ENCODE measurements around the gene IQCN. TPM values are rescaled to one million over a fixed set of nuclear protein-coding genes. Genes with fewer than 3 reads are reported as not detected.

IQCN gene
- total RNA-seq, 2 experiments from 2014 or later, result 18.1 to 18.7 TPM

GRCh38 chr19:18304458-18305310, 30.4 kb upstream of the IQCN start:
- Mint-ChIP-seq H3K27ac (peak overlapping the region; percentile 98), H3K36me3 (ENCODE audit: low read depth) (peaks cover 28% of the 10 kb centered on the region), H3K4me3 (peak overlapping the region; percentile 96), H3K27me3 (no peaks in the 10 kb centered on the region), H3K9me3 (no peaks in the 10 kb centered on the region), H3K4me1 (ENCODE audit: low read depth) (peaks cover 47% of the 10 kb centered on the region)
- peak; percentile 74 for ATAC-seq (ENCODE audit: poor library complexity)
- Histone ChIP-seq H3K27ac (ENCODE audit: low read depth in 1 of 2, low read length in 2 of 2) (peak overlapping the region; percentile 92 to 96), H3K36me3 (ENCODE audit: insufficient read depth, low read length) (peaks cover 26% of the 10 kb centered on the region), H3K4me1 (ENCODE audit: insufficient read depth, low read length) (peaks cover 79% of the 10 kb centered on the region), H3K4me3 (ENCODE audit: low read length) (peak overlapping the region; percentile 63), H3K27me3 (ENCODE audit: control insufficient read depth in 1 of 2, insufficient read depth in 2 of 2, low read length in 2 of 2) (no peaks in the 10 kb centered on the region), H3K9me3 (ENCODE audit: control insufficient read depth in 1 of 2, insufficient read depth in 1 of 2, low read length in 2 of 2) (peaks cover 0 to 6% of the 10 kb centered on the region in 2 experiments)
- intact Hi-C loops (cut with DNase I, micrococcal nuclease), result loop anchor here (1.0 to 2.0 kb wide), 4 partner anchors 10 to 25 kb away; partner anchors contain the start of gene LSM4 (in 1 of the 2)
- ChIA-PET CTCF (interaction anchor here (0.6 to 5.6 kb wide), 9 partner anchors 9 to 217 kb away, joined by 3 to 78 read pairs (median 4); partner anchors contain the start of genes JUND and LSM4), POLR2A (interaction anchor here (0.6 to 7.8 kb wide), 16 partner anchors 8 to 1038 kb away, joined by 3 to 465 read pairs (median 5); partner anchors contain the start of genes JUND, LSM4 and PIK3R2)
- peak; percentile 62 to 91 (median 81) for DNase-seq
- no peak for TF ChIP-seq CTCF (IDR thresholded peaks at IDR 0.05)

- H3K27me3 ChIP-seq (ENCODE audit: control insufficient read depth in 1 of 2, insufficient read depth in 2 of 2, low read length in 2 of 2), result no peaks in the 10 kb centered on the region
- Mint-ChIP-seq H3K4me1 (ENCODE audit: low read depth) (peaks cover 47% of the 10 kb centered on the region), H3K27me3 (no peaks in the 10 kb centered on the region), H3K27ac (peak overlapping the region; percentile 98), H3K36me3 (ENCODE audit: low read depth) (peaks cover 28% of the 10 kb centered on the region), H3K4me3 (peak overlapping the region; percentile 96), H3K9me3 (no peaks in the 10 kb centered on the region)
- H3K4me3 ChIP-seq (ENCODE audit: low read length), result peak overlapping the region; percentile 63
- intact Hi-C loops (cut with DNase I, micrococcal nuclease), result loop anchor here (1.0 to 2.0 kb wide), 4 partner anchors 10 to 25 kb away; partner anchors contain the start of gene LSM4 (in 1 of the 2)
- no peak for TF ChIP-seq CTCF (IDR thresholded peaks at IDR 0.05)
- ChIA-PET CTCF (interaction anchor here (1.1 to 5.6 kb wide), 5 partner anchors 11 to 96 kb away, joined by 3 to 78 read pairs (median 7); partner anchors contain the start of genes JUND and LSM4), POLR2A (interaction anchor here (1.0 to 7.8 kb wide), 9 partner anchors 8 to 152 kb away, joined by 4 to 465 read pairs (median 10); partner anchors contain the start of genes JUND, LSM4 and PIK3R2)
- H3K36me3 ChIP-seq (ENCODE audit: insufficient read depth, low read length), result peaks cover 21% of the 10 kb centered on the region
- H3K4me1 ChIP-seq (ENCODE audit: insufficient read depth, low read length), result peaks cover 77% of the 10 kb centered on the region
- peak in 3 of 14 experiments; percentile 30 to 51 (median 41) for DNase-seq
- peaks cover 0 to 6% of the 10 kb centered on the region in 2 experiments for H3K9me3 ChIP-seq (ENCODE audit: control insufficient read depth in 1 of 2, insufficient read depth in 1 of 2, low read length in 2 of 2)
- H3K27ac ChIP-seq (ENCODE audit: low read depth in 1 of 2, low read length in 2 of 2), result peak overlapping the region; percentile 92 to 96
- ATAC-seq (ENCODE audit: poor library complexity), result peak; percentile 5
Measured at GRCh38 chr19:18304208-18304457, 29.9 kb upstream of the IQCN start.

GRCh38 chr19:18301718-18302111, 27.5 kb upstream of the IQCN start:
- H3K9me3 ChIP-seq (ENCODE audit: control insufficient read depth in 1 of 2, insufficient read depth in 1 of 2, low read length in 2 of 2), result no peaks in the 10 kb centered on the region
- ATAC-seq (ENCODE audit: poor library complexity), result no peak
- H3K36me3 Mint-ChIP-seq (ENCODE audit: low read depth), result peaks cover 16% of the 10 kb centered on the region
- peaks cover 2% of the 10 kb centered on the region for H3K36me3 ChIP-seq (ENCODE audit: insufficient read depth, low read length)
- CTCF ChIA-PET, result interaction anchor here (0.9 to 5.6 kb wide), 2 partner anchors 20 to 22 kb away, joined by 3 to 78 read pairs; partner anchors contain the start of gene JUND
- POLR2A ChIA-PET, result interaction anchor here (4.9 to 7.8 kb wide), 2 partner anchors 9 to 22 kb away, joined by 71 to 465 read pairs; partner anchors contain the start of gene JUND
- H3K4me3 Mint-ChIP-seq, result peak overlapping the region; percentile 60
- H3K9me3 Mint-ChIP-seq, result no peaks in the 10 kb centered on the region
- no peaks in the 10 kb centered on the region for H3K27me3 Mint-ChIP-seq
- no peak overlapping the region for H3K4me3 ChIP-seq (ENCODE audit: low read length)
- no peak for TF ChIP-seq CTCF (IDR thresholded peaks at IDR 0.05)
- no peak for DNase-seq
- peaks cover 36% of the 10 kb centered on the region for H3K4me1 Mint-ChIP-seq (ENCODE audit: low read depth)
- intact Hi-C loops (cut with DNase I, micrococcal nuclease), result no loop called here
- H3K27me3 ChIP-seq (ENCODE audit: control insufficient read depth in 1 of 2, insufficient read depth in 2 of 2, low read length in 2 of 2), result no peaks in the 10 kb centered on the region
- H3K4me1 ChIP-seq (ENCODE audit: insufficient read depth, low read length), result peaks cover 59% of the 10 kb centered on the region
- peak overlapping the region; percentile 25 to 30 for H3K27ac ChIP-seq (ENCODE audit: low read depth in 1 of 2, low read length in 2 of 2)
- peak overlapping the region; percentile 68 for H3K27ac Mint-ChIP-seq

Measured in CD4-positive, alpha-beta T cell (primary cell).